Ovary (tissue), 9 donors: Measurements from ENCODE around the gene LDB3. TPM values are rescaled to one million over a fixed set of nuclear protein-coding genes. Genes with fewer than 3 reads are reported as not detected.
"Not testable (repeated sequence)": the region's sequence is repeated elsewhere in the genome, so short reads cannot be mapped to it uniquely, and the experiment has no call there.

Source experiments
- DNase-seq, 5 donors: peaks; one replicate each; pipeline ENCODE4 v3.0.0-alpha.2; 2019 to 2020
- H3K27ac ChIP-seq, 2 donors: fragments of 200-600 bp; one replicate each; pipeline versions ENCODE4 v1.5.1 to v1.8.0; 2019 to 2022
- H3K27me3 ChIP-seq: fragments of 200-600 bp; one replicate; pipeline ENCODE4 v1.8.0; 2022
- H3K36me3 ChIP-seq: fragments of 200-600 bp; sonication (generic); one replicate; pipeline ENCODE4 v1.5.1; 2019
- H3K4me1 ChIP-seq: one replicate; pipeline ENCODE4 v1.8.1; 2013; ENCODE audit warnings: mild to moderate bottlenecking, moderate library complexity; ENCODE audit not compliant: insufficient read depth
- H3K4me3 ChIP-seq: fragments of 200-600 bp; sonication (generic); one replicate; pipeline ENCODE4 v1.5.1; 2017
- H3K9me3 ChIP-seq, 2 donors: fragments of 200-600 bp in 1 of 2; sonication (generic) in 1 of 2; one replicate each; pipeline versions ENCODE4 v1.5.1 to v1.8.1; 2013 to 2019; ENCODE audit warnings: mild to moderate bottlenecking in 1 of 2, moderate library complexity in 1 of 2
- EP300 ChIP-seq: sonication (generic); formaldehyde crosslinking; IDR thresholded peaks from one replicate; pipeline ENCODE4 v1.6.1; 2017; ENCODE audit warnings: antibody characterized with exemption
- POLR2A ChIP-seq: fragments of 450-650 bp; IDR thresholded peaks from one replicate; pipeline ENCODE4 v1.6.1; 2017; ENCODE audit warnings: antibody characterized with exemption, mild to moderate bottlenecking, moderate library complexity
- WGBS, 3 donors: extraction: QIAGEN DNeasy Blood & Tissue Kit in 1 of 3; methylation state at CpG; one replicate each; pipeline versions ENCODE4 v1.1.5 to v1.1.7; 2013 to 2017; 5-methylcytosine and 5-hydroxymethylcytosine counted together
- intact Hi-C, 4 donors: fragments of 100-400 bp; cut with DNase I; formaldehyde crosslinking; loops; one replicate each; pipeline versions ENCODE4 v1.11.0 to v1.15.1; 2022 to 2023
- polyA plus RNA-seq, 2 donors: library from polyadenylated mRNA; stranded (reverse); fragments of 200-250 nt in 1 of 2; fragments of 350-450 nt in 1 of 2; fragmentation: Illumina TruSeq in 1 of 2; extraction: RNeasy Lipid Tissue Mini Kit (QIAGEN cat#74804) in 1 of 2; gene quantifications; one replicate each; pipeline ENCODE4 v1.2.3, GENCODE V29; 2013 to 2014
- total RNA-seq, 7 donors: library from RNA; depleted of rRNA in 2 of 7; stranded (reverse); fragments of >200 nt in 2 of 7; fragmentation: NEBNext Ultra II Directional in 3 of 7; extraction: Animal tissue kit (Norgen Biotek cat#: 25700) in 3 of 7; gene quantifications; one replicate each; pipeline versions ENCODE4 v1.1.0 to v1.2.4, GENCODE V29; 2016 to 2023
- TF ChIP-seq, protein P1 (sequence below), 3 donors: fragments of 450-650 bp in 2 of 3; fragments of 200-600 bp in 1 of 3; IDR thresholded peaks; one replicate each; pipeline versions ENCODE4 v1.5.1 to v1.8.0; 2016 to 2022; ENCODE audit warnings: antibody characterized with exemption in 3 of 3, mild to moderate bottlenecking in 1 of 3
- donor health status: DM: no; HTN: no; CAD: no; lungs with moderate emphysema.
- donor health status: DM: no; HTN: no; CAD: no.
- donor health status: Bipolar disorder and iron deficiency.
- donor health status: DM: yes; HTN: yes; CAD: no.
- donor health status: DM: no; HTN: no; CAD: no.
- donor health status: DM: yes; HTN: yes; CAD: no.

Gene LDB3
- total and polyA plus RNA-seq, 9 donors = 1.5 to 12.9 (median 3.6) TPM

DNA sequence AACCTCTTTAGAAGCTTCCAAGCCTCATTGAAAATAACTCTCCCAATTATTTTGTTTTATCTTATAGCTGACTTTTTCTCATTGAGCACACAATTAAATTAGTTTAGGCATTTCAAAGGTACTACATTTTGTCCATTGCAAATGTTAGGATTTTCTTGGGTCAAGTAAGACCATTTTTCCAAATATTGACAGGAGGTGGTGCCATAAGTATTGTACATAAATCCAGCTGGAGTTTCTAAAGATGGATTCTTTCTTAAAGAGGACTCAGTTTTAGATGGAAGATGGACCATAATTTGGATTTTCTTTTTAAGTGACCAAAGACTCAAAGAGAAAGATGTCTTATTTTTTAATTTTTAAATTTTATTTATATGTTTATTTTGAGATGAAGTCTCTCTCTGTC, 26.3 kb upstream of the LDB3 start:
- Histone ChIP-seq H3K27ac (no peak overlapping the region), H3K36me3 (no peaks in the 10 kb centered on the region), H3K4me3 (no peak overlapping the region), H3K4me1 (no peaks in the 10 kb centered on the region), H3K27me3 (no peaks in the 10 kb centered on the region), H3K9me3 (no peaks in the 10 kb centered on the region)
- TF ChIP-seq EP300 = no peak
- no peak for TF ChIP-seq POLR2A
- TF ChIP-seq, protein P1, sequence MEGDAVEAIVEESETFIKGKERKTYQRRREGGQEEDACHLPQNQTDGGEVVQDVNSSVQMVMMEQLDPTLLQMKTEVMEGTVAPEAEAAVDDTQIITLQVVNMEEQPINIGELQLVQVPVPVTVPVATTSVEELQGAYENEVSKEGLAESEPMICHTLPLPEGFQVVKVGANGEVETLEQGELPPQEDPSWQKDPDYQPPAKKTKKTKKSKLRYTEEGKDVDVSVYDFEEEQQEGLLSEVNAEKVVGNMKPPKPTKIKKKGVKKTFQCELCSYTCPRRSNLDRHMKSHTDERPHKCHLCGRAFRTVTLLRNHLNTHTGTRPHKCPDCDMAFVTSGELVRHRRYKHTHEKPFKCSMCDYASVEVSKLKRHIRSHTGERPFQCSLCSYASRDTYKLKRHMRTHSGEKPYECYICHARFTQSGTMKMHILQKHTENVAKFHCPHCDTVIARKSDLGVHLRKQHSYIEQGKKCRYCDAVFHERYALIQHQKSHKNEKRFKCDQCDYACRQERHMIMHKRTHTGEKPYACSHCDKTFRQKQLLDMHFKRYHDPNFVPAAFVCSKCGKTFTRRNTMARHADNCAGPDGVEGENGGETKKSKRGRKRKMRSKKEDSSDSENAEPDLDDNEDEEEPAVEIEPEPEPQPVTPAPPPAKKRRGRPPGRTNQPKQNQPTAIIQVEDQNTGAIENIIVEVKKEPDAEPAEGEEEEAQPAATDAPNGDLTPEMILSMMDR (IDR thresholded peaks at IDR 0.05) = no peak
- no peak for DNase-seq
- intact Hi-C loops = no loop called here

DNA sequence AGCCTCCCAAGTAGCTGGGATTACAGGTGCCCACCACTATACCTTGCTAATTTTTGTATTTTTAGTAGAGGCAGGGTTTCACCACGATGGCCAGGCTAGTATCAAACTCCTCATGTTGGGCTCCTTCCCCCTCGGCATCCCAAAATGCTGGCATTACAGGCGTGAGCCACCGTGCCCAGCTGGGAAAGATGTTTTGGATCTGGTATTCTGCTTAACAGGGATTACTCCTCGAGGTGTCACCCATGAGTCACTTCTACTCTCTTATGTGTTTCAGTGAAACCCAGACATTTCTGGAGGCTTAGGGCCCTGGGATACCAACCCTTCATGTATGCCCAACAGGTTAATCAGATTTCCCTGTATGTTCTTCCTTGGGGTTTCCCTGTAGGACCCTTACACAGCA, 25.8 kb upstream of the LDB3 start:
- intact Hi-C loops = no loop called here
- 67 to 81% (median 77%) methylated on average over 5 of the region's 5 CpGs for WGBS, 3 donors
- Histone ChIP-seq H3K36me3 (no peaks in the 10 kb centered on the region), H3K4me3 (no peak overlapping the region), H3K27ac (no peak overlapping the region), H3K9me3 (no peaks in the 10 kb centered on the region), H3K27me3 (no peaks in the 10 kb centered on the region), H3K4me1 (no peaks in the 10 kb centered on the region)
- TF ChIP-seq, protein P1 (IDR thresholded peaks at IDR 0.05) = no peak
- TF ChIP-seq POLR2A (no peak), EP300 (no peak)
- DNase-seq = no peak

DNA sequence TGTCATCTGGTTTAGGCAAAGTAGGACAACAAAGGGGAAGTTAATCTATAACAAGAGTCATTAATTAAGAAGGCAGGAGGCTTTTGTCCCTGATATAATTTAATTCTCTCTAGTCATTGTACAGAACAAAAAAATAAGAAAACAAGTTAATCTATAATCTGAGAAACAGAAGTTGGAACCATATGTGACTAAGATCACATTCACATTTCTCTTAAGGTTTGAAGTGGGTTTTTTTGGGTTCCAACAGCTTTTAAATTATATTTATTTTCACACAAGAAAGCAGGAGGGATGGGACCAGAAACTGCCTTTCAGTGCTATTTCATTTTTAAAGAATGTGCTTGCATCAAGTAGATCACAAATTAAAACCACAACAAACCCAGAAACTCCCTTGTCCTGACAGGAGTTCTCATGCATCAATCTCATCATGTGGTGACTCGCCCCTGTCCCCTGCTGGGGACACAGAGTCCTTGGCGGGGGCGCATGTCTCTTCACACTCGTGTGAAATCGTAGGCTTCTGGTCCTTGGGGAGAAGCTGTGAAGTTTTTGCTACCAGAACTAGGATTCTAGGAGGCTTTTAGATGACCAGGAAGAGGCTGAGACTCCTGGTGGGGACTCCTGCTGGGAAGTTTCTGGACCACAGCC, 24.0 kb upstream of the LDB3 start:
- Histone ChIP-seq H3K36me3 (no peaks in the 10 kb centered on the region), H3K9me3 (no peaks in the 10 kb centered on the region), H3K27ac (no peak overlapping the region), H3K4me3 (no peak overlapping the region), H3K27me3 (no peaks in the 10 kb centered on the region), H3K4me1 (peaks cover 6% of the 10 kb centered on the region)
- WGBS, 3 donors = 81 to 88% (median 86%) methylated on average over 5 of the region's 5 CpGs
- intact Hi-C loops = no loop called here
- TF ChIP-seq EP300 = no peak
- no peak for TF ChIP-seq POLR2A
- TF ChIP-seq, protein P1 (IDR thresholded peaks at IDR 0.05) = no peak
- no peak for DNase-seq

DNA sequence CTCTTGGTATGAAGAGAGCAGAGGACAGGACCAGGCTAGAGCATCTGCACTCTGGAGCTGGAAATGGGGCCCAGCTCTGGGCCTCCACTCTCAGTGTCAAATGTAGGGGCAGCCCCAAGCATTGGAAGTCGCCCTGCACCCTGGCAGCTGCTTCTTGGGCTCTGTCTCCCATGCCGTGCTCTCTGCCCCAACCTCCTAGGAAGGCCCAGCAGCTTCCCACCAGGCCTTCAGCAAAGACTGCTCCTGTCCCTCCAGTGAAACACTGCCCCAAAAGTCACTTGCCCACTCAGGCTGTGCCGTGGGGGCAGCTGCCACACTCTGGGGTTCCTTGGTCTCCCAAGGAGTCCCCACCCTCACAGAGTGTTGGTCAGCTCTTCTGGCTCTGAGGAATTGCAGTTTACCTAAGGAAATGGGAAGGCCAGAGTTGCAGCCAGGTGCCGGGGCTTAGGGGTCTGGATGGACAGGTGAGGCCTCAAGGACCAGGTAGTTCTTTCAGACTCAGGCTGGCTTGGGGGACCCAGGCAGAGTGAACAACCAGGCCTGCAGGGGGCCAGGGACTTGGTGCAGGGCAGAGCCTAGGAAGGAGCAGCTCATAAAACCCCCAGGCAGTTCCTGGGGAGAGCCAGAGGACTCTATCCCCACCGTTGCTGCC, 23.4 kb upstream of the LDB3 start:
- Histone ChIP-seq H3K27me3 (no peaks in the 10 kb centered on the region), H3K27ac (no peak overlapping the region), H3K4me1 (peaks cover 10% of the 10 kb centered on the region), H3K9me3 (no peaks in the 10 kb centered on the region), H3K4me3 (no peak overlapping the region), H3K36me3 (no peaks in the 10 kb centered on the region)
- WGBS, 3 donors = 92 to 97% (median 92%) methylated on average over 5 of the region's 5 CpGs
- intact Hi-C loops = no loop called here
- DNase-seq = no peak
- TF ChIP-seq EP300 = no peak
- TF ChIP-seq, protein P1 (IDR thresholded peaks at IDR 0.05) = no peak
- TF ChIP-seq POLR2A = no peak

DNA sequence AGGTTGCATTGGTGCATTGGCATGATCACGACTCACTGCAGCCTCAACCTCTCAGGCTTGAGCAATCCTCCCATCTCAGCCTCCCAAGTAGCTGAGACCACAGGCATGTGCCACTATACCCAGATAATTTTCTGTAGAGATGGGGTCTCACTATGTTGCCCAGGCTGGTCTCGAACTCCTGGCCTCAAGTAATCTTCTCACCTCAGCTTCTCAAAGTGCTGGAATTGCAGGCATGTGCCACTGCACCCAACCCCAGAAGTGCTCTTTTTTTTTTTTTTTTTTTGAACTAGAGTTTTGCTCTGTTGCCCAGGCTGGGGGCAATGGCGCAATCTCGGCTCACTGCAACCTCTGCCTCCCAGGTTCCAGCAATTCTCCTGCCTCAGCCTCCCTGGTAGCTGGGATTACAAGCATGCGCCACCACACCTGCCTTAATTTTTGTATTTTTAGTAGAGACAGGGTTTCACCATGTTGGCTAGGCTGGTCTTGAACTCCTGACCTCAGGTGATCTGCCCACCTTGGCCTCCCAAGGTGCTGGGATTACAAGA, 22.6 kb upstream of the LDB3 start:
- H3K4me1 ChIP-seq = peaks cover 10% of the 10 kb centered on the region
- DNase-seq, intact Hi-C loops, H3K9me3 ChIP-seq, H3K27ac ChIP-seq, H3K27me3 ChIP-seq, H3K4me3 ChIP-seq, H3K36me3 ChIP-seq: not testable (repeated sequence)
- 94 to 98% (median 97%) methylated on average over 5 of the region's 5 CpGs for WGBS, 3 donors
